ENCODE results near the gene AKT3. TPM values are rescaled to one million over a fixed set of nuclear protein-coding genes. Genes with fewer than 3 reads are reported as not detected.

The AKT3 gene
- total and polyA plus RNA-seq, 2 of the 8 experiments (the other 6 are each of a cell fraction or from before 2014, with no cell fraction given) = 6.0 to 36.4 TPM

DNA sequence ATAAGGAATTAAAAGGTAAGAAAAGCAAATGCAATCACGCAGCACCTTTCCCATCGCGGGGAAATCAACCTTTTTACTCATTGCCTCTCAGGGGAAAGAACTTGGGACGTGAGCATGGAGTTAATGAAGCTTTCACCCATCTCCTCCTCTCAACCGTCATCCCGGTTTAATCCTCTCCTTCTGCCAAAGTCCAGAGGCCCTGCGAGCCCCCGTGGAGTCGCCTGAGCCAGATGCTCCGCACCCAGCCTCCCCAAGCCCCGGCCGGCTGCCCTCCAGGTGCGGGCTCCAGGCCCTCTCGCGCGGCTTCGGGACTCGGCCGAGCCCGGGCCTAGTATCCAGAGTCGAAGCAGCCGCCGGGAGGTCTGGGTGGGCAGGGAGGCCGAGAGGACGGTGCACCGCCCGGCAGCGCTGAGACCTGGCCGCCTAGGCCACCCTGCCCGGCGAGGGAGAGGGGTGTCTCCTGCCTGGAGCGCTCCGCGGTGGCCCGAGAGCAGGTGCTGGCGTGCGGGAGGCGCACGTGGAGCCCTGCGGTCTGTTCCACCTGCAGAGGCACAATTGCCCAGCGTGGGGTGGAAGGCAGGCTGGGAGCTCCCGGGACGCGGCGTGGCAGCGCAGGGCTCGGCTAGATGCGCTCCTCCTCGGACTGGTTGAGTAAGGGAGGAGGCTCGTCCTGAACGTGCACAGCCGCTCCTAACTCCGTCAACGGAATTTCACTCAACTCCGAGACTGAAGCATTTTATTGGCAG is 375.7 kb downstream of the AKT3 start:
- peak overlapping the region; percentile 84; the same call in 1 of the 2 replicates for H2AFZ ChIP-seq (ENCODE audit: low read length)
- H3K23me2 ChIP-seq (ENCODE audit: low read depth, low read length) = no peaks in the 10 kb centered on the region; the same call in 1 of the 2 replicates
- DNase-seq (ENCODE audit: low read depth in 1 of 2, low spot score in 2 of 2) (peak in 1 of 2 experiments; percentile 80), FAIRE-seq (no peak)
- no peaks in the 10 kb centered on the region for H3K36me3 ChIP-seq (ENCODE audit: control insufficient read depth in 2 of 4, insufficient read depth in 4 of 4, low read length in 3 of 4)
- peaks cover 17 to 44% (median 29%) of the 10 kb centered on the region in 4 experiments for H3K4me1 ChIP-seq (replicated peaks in 1 of 4; ENCODE audit: control insufficient read depth in 3 of 4, insufficient read depth in 4 of 4, low read length in 3 of 4)
- no peaks in the 10 kb centered on the region; a peak in 1 of 7 replicates for H3K27me3 ChIP-seq (replicated peaks in 1 of 4; ENCODE audit: control insufficient read depth in 3 of 4, extremely low read depth in 1 of 4, insufficient read depth in 3 of 4, low read length in 3 of 4)
- H2BK120ac ChIP-seq (replicated peaks; ENCODE audit: low read depth, low read length) = no peak overlapping the region
- peak overlapping the region; percentile 86; the same call in 1 of the 2 replicates for H2BK12ac ChIP-seq (ENCODE audit: low read depth, low read length)
- H2BK15ac ChIP-seq (ENCODE audit: low read length) = no peak overlapping the region
- H3K4ac ChIP-seq (replicated peaks; ENCODE audit: insufficient read length, low read depth, low read length) = no peak overlapping the region
- no peaks in the 10 kb centered on the region for H3K79me2 ChIP-seq (ENCODE audit: control insufficient read depth in 1 of 2, insufficient read depth in 2 of 2, low read length in 2 of 2)
- H3K27ac ChIP-seq (ENCODE audit: low read depth, low read length) = no peak overlapping the region
- no peak overlapping the region for H2AK5ac ChIP-seq (ENCODE audit: low read depth, low read length)
- H3K14ac ChIP-seq (ENCODE audit: insufficient read length) = no peak overlapping the region
- CTCF ChIA-PET (ENCODE audit: partially characterized antibody) = interaction anchor here (1.4 to 3.7 kb wide), 3 partner anchors 16 to 260 kb away, joined by 3 to 15 read pairs (median 5); no protein-coding TSS in a partner anchor
- H3K4me3 ChIP-seq (ENCODE audit: extremely low read depth in 1 of 4, insufficient read depth in 2 of 4, low read depth in 3 of 4, low read length in 4 of 4) = peak overlapping the region in 1 of 4 experiments; percentile 40; a peak in 1 of 8 replicates
- H3K79me1 ChIP-seq (ENCODE audit: low read depth, low read length) = no peaks in the 10 kb centered on the region
- no peak overlapping the region for H3K56ac ChIP-seq (replicated peaks; ENCODE audit: insufficient read length, low read depth, low read length)
- no peak overlapping the region; a peak in 2 of 7 replicates for H3K9ac ChIP-seq (replicated peaks in 1 of 4; ENCODE audit: extremely low read depth in 1 of 4, low read depth in 3 of 4, low read length in 3 of 4)
- 28% methylated on average over 54 of the region's 55 CpGs; no CpG with 5 or more reads in 1 of the 2 experiments for WGBS, 2 experiments (ENCODE audit: extremely low coverage in 1 of 2, insufficient coverage in 1 of 2, insufficient read length in 1 of 2, insufficient replicate concordance in 2 of 2, low coverage in 1 of 2, low lambda C conversion rate in 2 of 2, missing lambda C conversion rate in 1 of 2)
- H3K9me3 ChIP-seq (ENCODE audit: insufficient read depth in 2 of 2, low read depth in 1 of 2, low read length in 1 of 2) = no peaks in the 10 kb centered on the region
- TF ChIP-seq ASH2L (IDR thresholded peaks at IDR 0.05; ENCODE audit: low read length) (peak; percentile 66), RBBP5 (IDR thresholded peaks at IDR 0.05; ENCODE audit: borderline replicate concordance, low read depth, low read length) (peak; percentile 49; the same call in 1 of the 2 replicates), CHD2 (IDR thresholded peaks at IDR 0.05; ENCODE audit: low read length) (0 out of 2 replicates have a peak, but pooled peaks have one; percentile 32), GABPA (IDR thresholded peaks at IDR 0.05; ENCODE audit: borderline replicate concordance, insufficient read depth, low read length) (0 out of 2 replicates have a peak, but pooled peaks have one; percentile 40), TCF12 (IDR thresholded peaks at IDR 0.05; ENCODE audit: low read depth, low read length) (0 out of 2 replicates have a peak, but pooled peaks have one; percentile 54), FOSL1 (IDR thresholded peaks at IDR 0.05; ENCODE audit: insufficient read depth, low read depth, low read length) (no peak), E2F6 (IDR thresholded peaks at IDR 0.05) (peak; percentile 80), EZH2 (IDR thresholded peaks at IDR 0.05; ENCODE audit: low read depth, low read length, severe bottlenecking) (peak; percentile 5), KDM5A (IDR thresholded peaks at IDR 0.05; ENCODE audit: low read length) (no peak)
- TF ChIP-seq, protein P1, sequence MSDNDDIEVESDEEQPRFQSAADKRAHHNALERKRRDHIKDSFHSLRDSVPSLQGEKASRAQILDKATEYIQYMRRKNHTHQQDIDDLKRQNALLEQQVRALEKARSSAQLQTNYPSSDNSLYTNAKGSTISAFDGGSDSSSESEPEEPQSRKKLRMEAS (IDR thresholded peaks at IDR 0.05) = peak; percentile 94
- no peak overlapping the region; the same call in 1 of the 2 replicates for H2BK5ac ChIP-seq (ENCODE audit: low read depth, low read length)
- no peaks in the 10 kb centered on the region for H4K20me1 ChIP-seq (replicated peaks in 1 of 2; ENCODE audit: control insufficient read depth in 1 of 2, insufficient read depth in 2 of 2, low read length in 2 of 2)
- H3K18ac ChIP-seq (ENCODE audit: extremely low read depth, low read length) = peak overlapping the region; percentile 71
- H4K5ac ChIP-seq (ENCODE audit: insufficient read length, low read depth, low read length) = no peak overlapping the region
- peak overlapping the region; percentile 77 for H4K8ac ChIP-seq (ENCODE audit: extremely low read depth, insufficient read depth, low read length)
- no peak overlapping the region for H3K23ac ChIP-seq (ENCODE audit: insufficient read length)
- H4K91ac ChIP-seq (replicated peaks; ENCODE audit: insufficient read length, low read length) = peak overlapping the region; percentile 81
- H2BK20ac ChIP-seq (ENCODE audit: low read length) = peak overlapping the region; percentile 88; the same call in 1 of the 2 replicates
- POLR2A ChIA-PET (ENCODE audit: partially characterized antibody) = no interaction called here
- H3K4me2 ChIP-seq (ENCODE audit: insufficient read depth in 1 of 2, low read depth in 2 of 2, low read length in 2 of 2) = peak overlapping the region; percentile 32 to 65

All from H1 (cell line).